Neural progenitor cell (in vitro differentiated cells): ENCODE results near the gene KCNK10. TPM values are rescaled to one million over a fixed set of nuclear protein-coding genes. Genes with fewer than 3 reads are reported as not detected.
A peak's percentile ranks its signal among the peaks of the same experiment; 100 is the strongest.

Experiments used
- DNase-seq: peaks from one replicate; pipeline ENCODE4 v3.0.0-alpha.2; 2016; ENCODE audit warnings: low spot score
- H2AFZ ChIP-seq: fragments of 200-600 bp; sonication (generic); replicated peaks from 2 replicates; pipeline ENCODE4 v1.6.1; 2016; ENCODE audit warnings: antibody characterized with exemption
- H3F3A ChIP-seq: fragments of 200-600 bp; sonication (generic); 2 replicates; pipeline ENCODE4 v1.6.1; 2016; ENCODE audit warnings: antibody characterized with exemption, low read depth
- H3K27ac ChIP-seq: fragments of 200-600 bp; sonication (generic); 2 replicates; pipeline ENCODE4 v1.5.1; 2016; ENCODE audit warnings: mild to moderate bottlenecking
- H3K27me3 ChIP-seq: fragments of 200-600 bp; sonication (generic); 2 replicates; pipeline ENCODE4 v1.6.1; 2016; ENCODE audit warnings: mild to moderate bottlenecking, moderate library complexity
- H3K36me3 ChIP-seq: fragments of 200-600 bp; sonication (generic); 2 replicates; pipeline ENCODE4 v1.5.1; 2016
- H3K4me1 ChIP-seq: fragments of 200-600 bp; sonication (generic); 2 replicates; pipeline ENCODE4 v1.6.1; 2016; ENCODE audit warnings: mixed run types
- H3K4me2 ChIP-seq: fragments of 200-600 bp; sonication (generic); 2 replicates; pipeline ENCODE4 v1.6.1; 2016
- H3K4me3 ChIP-seq: fragments of 200-600 bp; sonication (generic); 2 replicates; pipeline ENCODE4 v1.5.1; 2016
- H3K79me2 ChIP-seq: fragments of 200-600 bp; sonication (generic); 2 replicates; pipeline ENCODE4 v1.6.1; 2016; ENCODE audit warnings: low read depth
- H3K9ac ChIP-seq: fragments of 200-600 bp; sonication (generic); 2 replicates; pipeline ENCODE4 v1.6.1; 2016
- H3K9me3 ChIP-seq: fragments of 200-600 bp; sonication (generic); 2 replicates; pipeline ENCODE4 v1.5.1; 2016; ENCODE audit warnings: low read depth
- H4K20me1 ChIP-seq: fragments of 200-600 bp; sonication (generic); 2 replicates; pipeline ENCODE4 v1.6.1; 2016; ENCODE audit warnings: low read depth
- H3K27ac Mint-ChIP-seq: 3 replicates; pipeline ENCODE4 v1.8.0; 2021; ENCODE audit warnings: mixed read lengths
- H3K27me3 Mint-ChIP-seq: 2 replicates; pipeline ENCODE4 v1.8.0; 2022; ENCODE audit warnings: low read depth, mild to moderate bottlenecking, inconsistent platforms, moderate library complexity, mixed read lengths; ENCODE audit not compliant: insufficient read depth
- H3K36me3 Mint-ChIP-seq: 3 replicates; pipeline ENCODE4 v1.8.0; 2021; ENCODE audit warnings: mixed read lengths
- H3K4me1 Mint-ChIP-seq: 3 replicates; pipeline ENCODE4 v1.8.0; 2021; ENCODE audit warnings: mixed read lengths
- H3K4me3 Mint-ChIP-seq: 3 replicates; pipeline ENCODE4 v1.8.0; 2021; ENCODE audit warnings: mild to moderate bottlenecking, moderate library complexity, mixed read lengths
- H3K9me3 Mint-ChIP-seq: 3 replicates; pipeline ENCODE4 v1.8.0; 2020; ENCODE audit warnings: mixed read lengths
- CTCF ChIP-seq: fragments of 200-600 bp; sonication (generic); IDR thresholded peaks from 2 replicates; pipeline ENCODE4 v1.5.1; 2017; ENCODE audit warnings: antibody characterized with exemption, mild to moderate bottlenecking
- EZH2 ChIP-seq: fragments of 200-600 bp; sonication (generic); IDR thresholded peaks from 2 replicates; pipeline ENCODE4 v1.6.1; 2017; ENCODE audit warnings: antibody characterized with exemption, mild to moderate bottlenecking, moderate library complexity
- EZH2phosphoT487 ChIP-seq: fragments of 200-600 bp; sonication (generic); IDR thresholded peaks from 2 replicates; pipeline ENCODE4 v1.6.1; 2017; ENCODE audit warnings: antibody characterized with exemption
- total RNA-seq: library from RNA; depleted of rRNA; stranded (reverse); fragments of >200 nt; gene quantifications from 2 replicates; pipeline ENCODE4 v1.2.3, GENCODE V29; 2015; ENCODE audit warnings: low replicate concordance

Gene KCNK10
- total RNA-seq, 1 donor from 2014 or later: 6.9 TPM

- Histone ChIP-seq H3K27me3 (no peaks in the 10 kb centered on the region), H4K20me1 (no peaks in the 10 kb centered on the region), H3F3A (peaks cover 13% of the 10 kb centered on the region), H3K79me2 (no peaks in the 10 kb centered on the region), H3K9ac (no peak overlapping the region), H3K4me1 (peaks cover 22% of the 10 kb centered on the region), H3K27ac (no peak overlapping the region), H2AFZ (no peak overlapping the region), H3K4me3 (no peak overlapping the region), H3K9me3 (no peaks in the 10 kb centered on the region), H3K36me3 (no peaks in the 10 kb centered on the region), H3K4me2 (no peak overlapping the region)
- Mint-ChIP-seq H3K36me3 (peaks cover 27% of the 10 kb centered on the region), H3K4me3 (no peak overlapping the region), H3K27me3 (peaks cover 5% of the 10 kb centered on the region), H3K27ac (peak overlapping the region; percentile 57), H3K9me3 (peaks cover 13% of the 10 kb centered on the region), H3K4me1 (peaks cover 30% of the 10 kb centered on the region)
- TF ChIP-seq EZH2phosphoT487: no peak
- no peak for TF ChIP-seq EZH2
- TF ChIP-seq CTCF: peak; percentile 62
- peak; percentile 71 for DNase-seq
These were observed 89.2 kb downstream of the KCNK10 start for GRCh38 chr14:88233915-88234314.

GRCh38 chr14:88232771-88233170 is 90.3 kb downstream of the KCNK10 start:
- peaks cover 23% of the 10 kb centered on the region for H3K36me3 Mint-ChIP-seq
- peaks cover 30% of the 10 kb centered on the region for H3K4me1 Mint-ChIP-seq
- no peak for TF ChIP-seq CTCF
- no peak for TF ChIP-seq EZH2
- TF ChIP-seq EZH2phosphoT487: no peak
- peaks cover 22% of the 10 kb centered on the region for H3K4me1 ChIP-seq
- peaks cover 5% of the 10 kb centered on the region for H3K27me3 Mint-ChIP-seq
- H2AFZ ChIP-seq: no peak overlapping the region
- peaks cover 13% of the 10 kb centered on the region for H3K9me3 Mint-ChIP-seq
- peak; percentile 27 for DNase-seq
- H3K27me3 ChIP-seq: no peaks in the 10 kb centered on the region
- H3K9me3 ChIP-seq: no peaks in the 10 kb centered on the region
- H3K36me3 ChIP-seq: no peaks in the 10 kb centered on the region
- no peaks in the 10 kb centered on the region for H4K20me1 ChIP-seq
- H3K79me2 ChIP-seq: no peaks in the 10 kb centered on the region
- peak overlapping the region; percentile 57 for H3K27ac Mint-ChIP-seq
- H3K4me3 Mint-ChIP-seq: no peak overlapping the region
- peaks cover 13% of the 10 kb centered on the region for H3F3A ChIP-seq
- H3K4me3 ChIP-seq: no peak overlapping the region
- no peak overlapping the region for H3K9ac ChIP-seq
- H3K4me2 ChIP-seq: peak overlapping the region; percentile 15
- no peak overlapping the region for H3K27ac ChIP-seq

- no peak for DNase-seq
- H3K27me3 ChIP-seq: no peaks in the 10 kb centered on the region
- peaks cover 22% of the 10 kb centered on the region for H3K4me1 ChIP-seq
- H3K27me3 Mint-ChIP-seq: peaks cover 5% of the 10 kb centered on the region
- no peaks in the 10 kb centered on the region for H3K36me3 ChIP-seq
- no peak overlapping the region for H3K4me2 ChIP-seq
- H3K9me3 Mint-ChIP-seq: peaks cover 11% of the 10 kb centered on the region
- peaks cover 14% of the 10 kb centered on the region for H3K36me3 Mint-ChIP-seq
- H3K27ac Mint-ChIP-seq: no peak overlapping the region
- H4K20me1 ChIP-seq: no peaks in the 10 kb centered on the region
- H2AFZ ChIP-seq: no peak overlapping the region
- no peak overlapping the region for H3K4me3 Mint-ChIP-seq
- no peak for TF ChIP-seq EZH2
- no peak for TF ChIP-seq CTCF
- TF ChIP-seq EZH2phosphoT487: no peak
- no peak overlapping the region for H3K4me3 ChIP-seq
- H3K79me2 ChIP-seq: no peaks in the 10 kb centered on the region
- peaks cover 13% of the 10 kb centered on the region for H3F3A ChIP-seq
- no peak overlapping the region for H3K27ac ChIP-seq
- peaks cover 30% of the 10 kb centered on the region for H3K4me1 Mint-ChIP-seq
- H3K9ac ChIP-seq: no peak overlapping the region
- no peaks in the 10 kb centered on the region for H3K9me3 ChIP-seq
These were observed 91.5 kb downstream of the KCNK10 start for GRCh38 chr14:88231603-88232002.
